Measurements from ENCODE around the gene IFNG. TPM values are rescaled to one million over a fixed set of nuclear protein-coding genes. Genes with fewer than 3 reads are reported as not detected.

IFNG gene
- polyA plus RNA-seq, 3 donors = not detected

GRCh38 chr12:68118096-68118755 lies 41.3 kb downstream of the IFNG start:
- DNase-seq (ENCODE audit: low read depth in 3 of 3, low spot score in 2 of 3) = no peak

GRCh38 chr12:68117661-68118060 lies 41.9 kb downstream of the IFNG start:
- DNase-seq (ENCODE audit: low read depth in 3 of 3, low spot score in 2 of 3) = no peak

- DNase-seq (ENCODE audit: low read depth in 3 of 3, low spot score in 2 of 3) = no peak
Observed at GRCh38 chr12:68115281-68115680, 44.3 kb downstream of the IFNG start.

- no peak for DNase-seq (ENCODE audit: low read depth in 3 of 3, low spot score in 2 of 3)
Observed at GRCh38 chr12:68114606-68115005, 44.9 kb downstream of the IFNG start.

- DNase-seq (ENCODE audit: low read depth in 3 of 3, low spot score in 2 of 3) = no peak
Observed at GRCh38 chr12:68113644-68114043, 45.9 kb downstream of the IFNG start.

- DNase-seq (ENCODE audit: low read depth in 3 of 3, low spot score in 2 of 3) = no peak
Observed at GRCh38 chr12:68111995-68112394, 47.5 kb downstream of the IFNG start.

GRCh38 chr12:68109444-68110217 lies 49.9 kb downstream of the IFNG start:
- no peak for DNase-seq (ENCODE audit: low read depth in 3 of 3, low spot score in 2 of 3)

GRCh38 chr12:68109001-68109400 lies 50.5 kb downstream of the IFNG start:
- no peak for DNase-seq (ENCODE audit: low read depth in 3 of 3, low spot score in 2 of 3)

- no peak for DNase-seq (ENCODE audit: low read depth in 3 of 3, low spot score in 2 of 3)
Observed at GRCh38 chr12:68106660-68107059, 52.9 kb downstream of the IFNG start.

GRCh38 chr12:68106160-68106559 lies 53.4 kb downstream of the IFNG start:
- no peak for DNase-seq (ENCODE audit: low read depth in 3 of 3, low spot score in 2 of 3)

Other genes starting within 250 kb of the IFNG start
- gene IFNG-AS1, start 170.3 kb downstream of the IFNG start, polyA plus RNA-seq (ENCODE audit: insufficient read length in 3 of 3) = under 1 TPM in 1 of 3 donors, not detected in 2; 0.14 TPM
- gene IL26, start 66.1 kb upstream of the IFNG start, polyA plus RNA-seq (ENCODE audit: insufficient read length in 3 of 3) = not detected
- not detected for gene IL22, start 93.9 kb upstream of the IFNG start, polyA plus RNA-seq (ENCODE audit: insufficient read length in 3 of 3)
- gene MDM1, start 172.6 kb upstream of the IFNG start, polyA plus RNA-seq (ENCODE audit: insufficient read length in 3 of 3) = 10 to 100 TPM; 31.4 to 44.4 (median 36.4) TPM